Naive thymus-derived CD4-positive, alpha-beta T cell (primary cell): ENCODE data around the gene TMCC3. TPM values are rescaled to one million over a fixed set of nuclear protein-coding genes. Genes with fewer than 3 reads are reported as not detected.

ENCODE experiments used
- ATAC-seq: fragments of 150-1000 bp; cut with Tn5 transposase; 2 replicates; pipeline ENCODE4 v1.10.0; 2021; ENCODE audit warnings: mild to moderate bottlenecking, moderate library complexity
- CTCF ChIA-PET: fragments of 350-600 bp; sonication (Branson Sonifier 250); formaldehyde crosslinking; loops from one replicate; lab custom pipeline; 2021; ENCODE audit warnings: antibody characterized with exemption; lab: Charles Lee
- POLR2A ChIA-PET: fragments of 350-600 bp; sonication (Branson Sonifier 250); formaldehyde crosslinking; loops from one replicate; lab custom pipeline; 2021; ENCODE audit warnings: antibody characterized with exemption, inconsistent platforms; lab: Charles Lee
- DNase-seq, 9 donors: peaks; one replicate each; pipeline versions ENCODE4 v3.0.0 to v3.0.0-alpha.2; 2020 to 2022; ENCODE audit warnings: mixed read lengths in 1 of 9
- H3K27ac ChIP-seq: one replicate; pipeline ENCODE4 v1.7.0; 2013; ENCODE audit warnings: mild to moderate bottlenecking, low read depth, low read length, moderate library complexity
- H3K27me3 ChIP-seq, 2 donors: one replicate each; pipeline ENCODE4 v1.7.0; 2013; ENCODE audit warnings: low read length in 2 of 2, mild to moderate bottlenecking in 2 of 2, moderate library complexity in 2 of 2; ENCODE audit not compliant: control insufficient read depth in 2 of 2, insufficient read depth in 2 of 2
- H3K36me3 ChIP-seq, 3 experiments: 1 replicate in 2 of 3; 2 replicates in 1 of 3; pipeline ENCODE4 v1.7.0; 2013; ENCODE audit warnings: low read length in 3 of 3, mild to moderate bottlenecking in 3 of 3, moderate library complexity in 1 of 3; ENCODE audit not compliant: insufficient read depth in 3 of 3, control insufficient read depth in 2 of 3
- H3K4me1 ChIP-seq, 2 donors: one replicate each; pipeline ENCODE4 v1.7.0; 2013; ENCODE audit warnings: low read length in 2 of 2, mild to moderate bottlenecking in 2 of 2, moderate library complexity in 1 of 2; ENCODE audit not compliant: control insufficient read depth in 2 of 2, insufficient read depth in 2 of 2
- H3K4me3 ChIP-seq: 2 replicates; pipeline ENCODE4 v1.7.0; 2013; ENCODE audit warnings: mild to moderate bottlenecking, low read length
- H3K9me3 ChIP-seq, 3 experiments: 1 replicate in 2 of 3; 2 replicates in 1 of 3; pipeline ENCODE4 v1.7.0; 2013; ENCODE audit warnings: low read length in 3 of 3; ENCODE audit not compliant: control insufficient read depth in 2 of 3
- H3K27ac Mint-ChIP-seq, 9 donors: one replicate each; pipeline ENCODE4 v1.8.0; 2020 to 2022; ENCODE audit warnings: mixed read lengths in 9 of 9, mild to moderate bottlenecking in 8 of 9, moderate library complexity in 5 of 9, inconsistent platforms in 2 of 9
- H3K27me3 Mint-ChIP-seq, 5 donors: one replicate each; pipeline ENCODE4 v1.8.0; 2021 to 2022; ENCODE audit warnings: mixed read lengths in 5 of 5, mild to moderate bottlenecking in 1 of 5
- H3K36me3 Mint-ChIP-seq, 5 donors: one replicate each; pipeline ENCODE4 v1.8.0; 2020 to 2022; ENCODE audit warnings: mixed read lengths in 5 of 5, mild to moderate bottlenecking in 3 of 5, inconsistent platforms in 1 of 5
- H3K4me1 Mint-ChIP-seq, 7 donors: one replicate each; pipeline ENCODE4 v1.8.0; 2020 to 2022; ENCODE audit warnings: mixed read lengths in 7 of 7, mild to moderate bottlenecking in 3 of 7, inconsistent platforms in 1 of 7
- H3K4me3 Mint-ChIP-seq, 10 donors: one replicate each; pipeline ENCODE4 v1.8.0; 2020 to 2022; ENCODE audit warnings: mild to moderate bottlenecking in 10 of 10, mixed read lengths in 10 of 10, moderate library complexity in 6 of 10, inconsistent platforms in 2 of 10
- H3K9me3 Mint-ChIP-seq, 11 donors: one replicate each; pipeline ENCODE4 v1.8.0; 2020 to 2022; ENCODE audit warnings: mixed read lengths in 11 of 11, mild to moderate bottlenecking in 4 of 11, inconsistent platforms in 1 of 11, moderate library complexity in 1 of 11
- intact Hi-C, 2 donors: fragments of 100-400 bp; cut with micrococcal nuclease; formaldehyde crosslinking; loops; one replicate each; pipeline ENCODE4 v1.15.1; 2023
- polyA plus RNA-seq, 2 donors: library from polyadenylated mRNA; unstranded; fragments of 300-500 nt; fragmentation: Illumina TruSeq; gene quantifications; one replicate each; pipeline ENCODE4 v1.2.3, GENCODE V29; 2021
- total RNA-seq, 6 experiments: library from RNA in 5 of 6; stranded (reverse) in 5 of 6; gene quantifications; 1 replicate in 5 of 6; 2 replicates in 1 of 6; pipeline ENCODE4 v1.2.3 and lab custom pipeline; 2021 to 2026

The TMCC3 gene
- total and polyA plus RNA-seq, 7 experiments from 2014 or later: 0.08 to 9.7 (median 0.10) TPM; not detected in 2

DNA sequence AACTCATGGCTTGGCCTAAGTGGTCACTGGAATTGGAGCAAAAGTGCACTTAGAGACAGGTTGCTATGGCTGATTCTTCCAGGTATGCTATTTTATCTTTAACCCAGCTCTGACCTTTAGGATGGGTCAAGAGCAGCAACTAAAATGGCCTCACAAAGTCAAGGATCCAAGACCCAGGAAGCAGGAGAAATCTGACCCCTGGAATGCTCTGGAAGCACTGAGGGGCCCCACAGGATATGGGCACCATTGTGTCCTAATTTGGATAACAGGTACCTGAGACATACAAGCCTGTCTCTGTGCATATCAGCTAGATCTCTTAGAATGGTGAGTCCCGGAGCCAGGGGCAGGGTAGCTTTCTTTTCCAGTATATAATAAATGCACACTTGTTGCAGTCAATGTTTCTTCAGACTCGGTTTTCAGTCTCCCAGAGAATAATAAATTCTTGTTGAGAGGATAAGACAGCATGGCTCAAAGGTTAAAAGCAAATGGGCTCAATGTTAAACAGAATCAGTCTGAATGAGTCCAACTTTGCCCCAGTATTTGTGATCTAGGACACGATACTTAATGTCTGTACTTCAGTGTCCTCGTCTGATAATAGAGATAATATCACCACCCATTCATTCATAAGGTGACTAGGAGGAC, 29.3 kb upstream of the TMCC3 start:
- intact Hi-C loops: no loop called here
- Histone ChIP-seq H3K9me3 (no peaks in the 10 kb centered on the region), H3K36me3 (no peaks in the 10 kb centered on the region), H3K4me1 (peaks cover 10 to 29% of the 10 kb centered on the region in 2 donors), H3K27ac (no peak overlapping the region), H3K4me3 (no peak overlapping the region), H3K27me3 (no peaks in the 10 kb centered on the region)
- ChIA-PET CTCF (no interaction called here), POLR2A (interaction anchor here (0.6 kb wide), 1 partner anchor 853 kb away, joined by 4 read pairs; no protein-coding TSS in a partner anchor)
- peaks cover 12 to 38% (median 15%) of the 10 kb centered on the region in 7 donors for H3K4me1 Mint-ChIP-seq
- peaks cover 0 to 4% (median 0%) of the 10 kb centered on the region in 5 donors for H3K36me3 Mint-ChIP-seq
- H3K9me3 Mint-ChIP-seq: peaks cover 0 to 4% (median 0%) of the 10 kb centered on the region in 11 donors
- no peak overlapping the region for H3K27ac Mint-ChIP-seq
- H3K27me3 Mint-ChIP-seq: peaks cover 4 to 18% (median 11%) of the 10 kb centered on the region in 5 donors
- H3K4me3 Mint-ChIP-seq: no peak overlapping the region
- DNase-seq (no peak), ATAC-seq (no peak)

DNA sequence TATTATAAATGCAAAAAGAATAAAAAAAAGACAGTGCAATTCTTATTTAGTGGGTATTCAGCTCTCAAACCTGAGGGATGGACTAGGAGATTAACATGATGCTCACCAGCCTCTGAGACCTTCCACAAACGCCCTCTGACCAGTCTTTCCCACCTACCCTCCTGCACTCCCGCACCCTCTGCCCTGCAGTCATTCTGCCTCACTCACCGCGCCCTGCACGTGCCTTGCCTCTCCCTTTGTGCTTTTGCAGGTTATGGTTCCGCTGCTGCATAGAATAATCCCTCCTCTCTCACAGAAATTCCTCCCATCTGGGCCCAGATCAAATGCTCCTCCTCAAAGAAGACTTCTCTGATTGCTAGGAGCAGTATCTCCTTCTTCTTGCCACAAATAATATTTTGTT, 28.5 kb upstream of the TMCC3 start:
- Mint-ChIP-seq H3K27ac (peak overlapping the region in 1 of 9 donors; percentile 3), H3K27me3 (peaks cover 4 to 20% (median 12%) of the 10 kb centered on the region in 5 donors), H3K9me3 (peaks cover 0 to 4% (median 0%) of the 10 kb centered on the region in 11 donors), H3K36me3 (peaks cover 0 to 4% (median 0%) of the 10 kb centered on the region in 5 donors), H3K4me3 (peak overlapping the region in 1 of 10 donors; percentile 22), H3K4me1 (peaks cover 15 to 40% (median 16%) of the 10 kb centered on the region in 7 donors)
- no peak for ATAC-seq
- no peaks in the 10 kb centered on the region for H3K9me3 ChIP-seq
- ChIA-PET POLR2A (no interaction called here), CTCF (no interaction called here)
- H3K27me3 ChIP-seq: no peaks in the 10 kb centered on the region
- intact Hi-C loops: no loop called here
- no peaks in the 10 kb centered on the region for H3K36me3 ChIP-seq
- peaks cover 10 to 29% of the 10 kb centered on the region in 2 donors for H3K4me1 ChIP-seq
- no peak for DNase-seq
- H3K4me3 ChIP-seq: no peak overlapping the region
- no peak overlapping the region for H3K27ac ChIP-seq

DNA sequence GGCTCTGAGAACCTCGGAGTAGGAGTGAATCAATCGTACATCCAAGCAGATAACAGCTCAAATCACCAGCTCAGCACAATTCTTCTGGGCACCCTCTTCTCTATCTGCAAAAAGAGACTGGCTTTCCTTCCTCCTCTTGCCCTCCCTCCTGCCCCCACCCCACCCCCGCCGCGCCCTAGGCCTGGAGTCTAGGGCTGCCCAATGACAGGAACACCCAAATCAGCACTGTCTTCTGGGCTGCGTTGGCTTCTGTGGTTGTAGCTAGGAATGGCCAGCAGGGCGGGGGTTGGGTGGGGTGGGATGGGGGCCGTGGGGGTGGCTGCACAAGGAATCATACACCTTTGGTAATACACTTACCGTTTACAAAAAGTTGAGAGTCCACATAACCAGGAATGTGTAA, 28.0 kb upstream of the TMCC3 start:
- Mint-ChIP-seq H3K27ac (no peak overlapping the region), H3K27me3 (peaks cover 4 to 20% (median 12%) of the 10 kb centered on the region in 5 donors), H3K9me3 (peaks cover 0 to 4% (median 0%) of the 10 kb centered on the region in 11 donors), H3K4me3 (no peak overlapping the region), H3K36me3 (peaks cover 0 to 4% (median 0%) of the 10 kb centered on the region in 5 donors), H3K4me1 (peaks cover 15 to 37% (median 16%) of the 10 kb centered on the region in 7 donors)
- peaks cover 10 to 29% of the 10 kb centered on the region in 2 donors for H3K4me1 ChIP-seq
- no peak for ATAC-seq
- no peak overlapping the region for H3K4me3 ChIP-seq
- no peak overlapping the region for H3K27ac ChIP-seq
- intact Hi-C loops: no loop called here
- no peaks in the 10 kb centered on the region for H3K9me3 ChIP-seq
- ChIA-PET POLR2A (no interaction called here), CTCF (no interaction called here)
- H3K36me3 ChIP-seq: no peaks in the 10 kb centered on the region
- no peaks in the 10 kb centered on the region for H3K27me3 ChIP-seq
- no peak for DNase-seq

DNA sequence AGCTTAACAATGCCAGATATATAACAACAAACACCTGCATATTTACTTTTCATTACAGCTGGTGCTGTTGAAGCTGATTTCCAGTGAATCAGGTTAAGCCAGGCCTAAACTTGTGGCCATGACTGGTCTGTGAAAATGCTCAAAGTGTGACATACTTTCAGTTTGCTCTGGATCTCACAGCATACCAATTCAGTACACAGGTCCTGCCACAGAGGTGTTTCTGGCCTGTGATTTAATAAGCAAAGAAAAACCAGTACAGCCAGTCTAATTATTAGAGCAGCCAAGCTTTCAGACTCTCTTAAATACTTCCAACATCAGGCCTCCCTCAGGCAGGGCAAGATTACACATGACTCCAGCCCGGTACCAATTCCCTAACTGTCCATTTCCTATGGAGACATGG, 27.4 kb upstream of the TMCC3 start:
- ChIA-PET POLR2A (no interaction called here), CTCF (no interaction called here)
- Histone ChIP-seq H3K36me3 (no peaks in the 10 kb centered on the region), H3K27me3 (no peaks in the 10 kb centered on the region), H3K4me3 (no peak overlapping the region), H3K27ac (no peak overlapping the region), H3K4me1 (peaks cover 10 to 29% of the 10 kb centered on the region in 2 donors), H3K9me3 (no peaks in the 10 kb centered on the region)
- Mint-ChIP-seq H3K9me3 (peaks cover 0 to 4% (median 0%) of the 10 kb centered on the region in 11 donors), H3K36me3 (peaks cover 0 to 4% (median 0%) of the 10 kb centered on the region in 5 donors), H3K4me3 (no peak overlapping the region), H3K4me1 (peaks cover 15 to 33% (median 16%) of the 10 kb centered on the region in 7 donors), H3K27ac (no peak overlapping the region), H3K27me3 (peaks cover 4 to 20% (median 12%) of the 10 kb centered on the region in 5 donors)
- intact Hi-C loops: no loop called here
- ATAC-seq: no peak
- no peak for DNase-seq

DNA sequence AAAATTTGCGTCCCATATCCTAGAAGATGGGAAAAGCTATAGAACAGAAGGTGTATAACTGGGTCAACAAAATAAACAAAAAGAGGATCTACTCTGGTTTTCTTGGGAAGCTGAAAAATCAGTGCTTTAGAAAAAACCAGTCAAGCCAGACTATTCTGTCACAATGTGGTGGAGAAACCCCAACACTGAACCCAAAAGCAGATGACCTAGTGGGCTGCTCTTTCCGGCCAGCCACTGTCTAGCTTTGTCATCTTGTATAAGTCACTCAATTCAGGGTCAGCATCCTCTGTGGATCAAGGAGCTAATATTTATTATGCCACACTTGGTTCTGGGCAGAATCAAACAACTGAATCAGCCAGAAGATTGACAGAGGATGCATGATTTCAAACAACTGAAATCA, 26.6 kb upstream of the TMCC3 start:
- ChIA-PET POLR2A (no interaction called here), CTCF (no interaction called here)
- intact Hi-C loops: no loop called here
- Histone ChIP-seq H3K36me3 (no peaks in the 10 kb centered on the region), H3K9me3 (no peaks in the 10 kb centered on the region), H3K27me3 (no peaks in the 10 kb centered on the region), H3K27ac (no peak overlapping the region), H3K4me1 (peaks cover 10 to 29% of the 10 kb centered on the region in 2 donors), H3K4me3 (no peak overlapping the region)
- Mint-ChIP-seq H3K27me3 (peaks cover 4 to 24% (median 12%) of the 10 kb centered on the region in 5 donors), H3K4me3 (no peak overlapping the region), H3K9me3 (peaks cover 0 to 4% (median 0%) of the 10 kb centered on the region in 11 donors), H3K4me1 (peaks cover 15 to 29% (median 16%) of the 10 kb centered on the region in 7 donors), H3K36me3 (peaks cover 0 to 4% (median 0%) of the 10 kb centered on the region in 5 donors), H3K27ac (peak overlapping the region in 3 of 9 donors; percentile 66 to 89 (median 80))
- ATAC-seq (peak; percentile 38), DNase-seq (no peak)

DNA sequence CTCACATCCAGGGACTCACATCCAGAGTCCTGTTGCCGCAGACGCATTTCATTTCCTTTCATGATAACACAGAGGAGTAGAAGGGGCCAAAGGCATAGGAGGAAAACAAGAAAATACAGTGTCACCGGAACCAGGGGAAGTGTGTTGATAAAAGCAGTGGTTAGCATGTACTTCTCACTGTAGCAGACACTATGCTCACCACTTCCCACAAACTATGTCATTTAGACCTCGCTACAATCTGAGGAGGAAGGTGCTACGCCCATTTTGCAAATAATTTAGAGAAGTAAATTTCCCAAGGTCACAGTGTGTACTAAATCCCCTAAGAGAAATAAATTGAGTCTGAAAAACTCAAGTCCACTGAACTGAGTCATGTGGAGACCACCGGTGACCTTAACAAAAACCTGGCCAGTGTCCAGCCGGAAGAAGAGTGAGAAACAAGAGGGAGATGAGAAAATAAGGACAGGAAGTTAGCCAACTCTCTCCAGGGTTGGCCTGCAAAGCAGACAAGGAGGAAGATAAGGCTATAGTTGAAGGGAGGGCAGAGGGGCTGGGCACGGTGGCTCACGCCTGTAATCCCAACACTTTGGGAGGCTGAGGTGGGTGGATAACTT, 25.8 kb upstream of the TMCC3 start:
- DNase-seq (peak in 6 of 9 donors; percentile 17 to 50 (median 38)), ATAC-seq (peak; percentile 92)
- ChIA-PET POLR2A (no interaction called here), CTCF (no interaction called here)
- Histone ChIP-seq H3K9me3 (no peaks in the 10 kb centered on the region), H3K4me3 (peak overlapping the region; percentile 36), H3K36me3 (no peaks in the 10 kb centered on the region), H3K27me3 (no peaks in the 10 kb centered on the region), H3K4me1 (peaks cover 10 to 29% of the 10 kb centered on the region in 2 donors), H3K27ac (no peak overlapping the region)
- Mint-ChIP-seq H3K4me3 (peak overlapping the region in 9 of 10 donors; percentile 1 to 63 (median 14)), H3K27ac (peak overlapping the region in 8 of 9 donors; percentile 41 to 89 (median 66)), H3K4me1 (peaks cover 15 to 29% (median 16%) of the 10 kb centered on the region in 7 donors), H3K27me3 (peaks cover 4 to 26% (median 12%) of the 10 kb centered on the region in 5 donors), H3K36me3 (peaks cover 0 to 4% (median 0%) of the 10 kb centered on the region in 5 donors), H3K9me3 (peaks cover 0 to 4% (median 0%) of the 10 kb centered on the region in 11 donors)
- intact Hi-C loops: no loop called here
